Activated T-helper 17 cell treated with anti-CD3 and anti-CD28 coated beads, Interleukin-2, amount 50 U/mL, for 72 hours (primary cell): ENCODE measurements around the gene SMYD4. TPM values are rescaled to one million over a fixed set of nuclear protein-coding genes. Genes with fewer than 3 reads are reported as not detected.

Source experiments
- ATAC-seq: fragments of 150-1000 bp; cut with Tn5 transposase; replicated peaks from 2 replicates; pipeline ENCODE4 v1.10.0; 2021; ENCODE audit warnings: mild to moderate bottlenecking, moderate library complexity
- H3K27ac Mint-ChIP-seq: one replicate; pipeline ENCODE4 v1.8.0; 2022; ENCODE audit warnings: mixed read lengths
- H3K27me3 Mint-ChIP-seq: one replicate; pipeline ENCODE4 v1.8.0; 2022; ENCODE audit warnings: mixed read lengths
- H3K36me3 Mint-ChIP-seq: one replicate; pipeline ENCODE4 v1.8.0; 2022; ENCODE audit warnings: low read depth, mild to moderate bottlenecking, mixed read lengths
- H3K4me1 Mint-ChIP-seq: one replicate; pipeline ENCODE4 v1.8.0; 2022; ENCODE audit warnings: mixed read lengths
- H3K4me3 Mint-ChIP-seq: one replicate; pipeline ENCODE4 v1.8.0; 2022; ENCODE audit warnings: mild to moderate bottlenecking, mixed read lengths
- H3K9me3 Mint-ChIP-seq: one replicate; pipeline ENCODE4 v1.8.0; 2022; ENCODE audit warnings: mixed read lengths
- total RNA-seq, 2 donors: library from RNA; stranded (reverse); gene quantifications; one replicate each; pipeline ENCODE4 v1.2.3, GENCODE V29; 2022

SMYD4 gene
- total RNA-seq, 2 donors from 2014 or later = 19.7 to 20.2 TPM

DNA sequence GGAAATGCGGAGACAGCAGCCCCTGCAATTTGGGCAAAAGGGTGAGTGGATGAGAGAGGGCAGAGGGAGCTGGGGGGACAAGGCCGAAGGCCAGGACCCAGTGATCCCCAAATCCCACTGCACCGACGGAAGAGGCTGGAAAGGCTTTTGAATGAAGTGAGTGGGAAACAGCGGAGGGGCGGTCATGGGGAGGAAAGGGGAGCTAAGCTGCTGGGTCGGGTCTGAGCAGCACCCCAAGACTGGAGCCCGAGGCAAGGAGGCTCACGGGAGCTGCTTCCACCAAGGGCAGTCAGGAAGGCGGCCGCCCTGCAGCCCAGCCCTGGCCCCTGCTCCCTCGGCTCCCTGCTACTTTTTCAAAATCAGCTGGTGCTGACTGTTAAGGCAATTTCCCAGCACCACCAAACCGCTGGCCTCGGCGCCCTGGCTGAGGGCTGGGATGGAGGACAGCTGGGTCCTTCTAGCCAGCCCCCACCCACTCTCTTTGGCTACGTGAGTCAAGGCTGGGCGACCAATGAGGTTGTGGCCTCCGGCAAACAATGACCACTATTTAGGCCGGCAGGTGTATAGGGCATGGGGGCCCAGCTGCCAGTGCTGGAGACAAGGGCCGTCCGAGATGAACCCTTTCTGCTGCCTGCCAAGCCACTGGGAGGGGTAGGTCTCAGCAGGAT lies 67.3 kb downstream of the SMYD4 start:
- Mint-ChIP-seq H3K27me3 (no peaks in the 10 kb centered on the region), H3K4me1 (peaks cover 14% of the 10 kb centered on the region), H3K9me3 (no peaks in the 10 kb centered on the region), H3K36me3 (no peaks in the 10 kb centered on the region), H3K4me3 (peak overlapping the region; percentile 12), H3K27ac (no peak overlapping the region)
- no peak for ATAC-seq

DNA sequence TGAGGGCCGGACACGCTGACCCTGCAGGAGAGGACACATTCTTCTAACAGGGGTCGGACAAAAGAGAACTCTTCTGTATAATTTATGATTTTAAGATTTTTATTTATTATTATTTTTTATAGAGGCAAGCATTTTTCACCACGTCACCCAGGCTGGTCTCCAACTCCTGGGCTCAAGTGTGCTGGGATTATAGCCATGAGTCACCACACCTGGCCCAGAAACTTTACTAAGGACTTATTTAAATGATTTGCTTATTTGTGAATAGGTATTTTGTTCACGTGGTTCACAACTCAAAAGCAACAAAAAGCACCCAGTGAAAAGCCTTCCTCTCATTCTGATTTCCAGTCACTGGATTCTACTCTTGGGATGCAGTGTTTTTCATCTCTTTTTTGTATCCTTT lies 70.2 kb downstream of the SMYD4 start:
- no peaks in the 10 kb centered on the region for H3K36me3 Mint-ChIP-seq
- ATAC-seq = no peak
- H3K4me1 Mint-ChIP-seq = peaks cover 13% of the 10 kb centered on the region
- no peak overlapping the region for H3K4me3 Mint-ChIP-seq
- H3K27ac Mint-ChIP-seq = no peak overlapping the region
- H3K27me3 Mint-ChIP-seq = no peaks in the 10 kb centered on the region
- H3K9me3 Mint-ChIP-seq = no peaks in the 10 kb centered on the region

DNA sequence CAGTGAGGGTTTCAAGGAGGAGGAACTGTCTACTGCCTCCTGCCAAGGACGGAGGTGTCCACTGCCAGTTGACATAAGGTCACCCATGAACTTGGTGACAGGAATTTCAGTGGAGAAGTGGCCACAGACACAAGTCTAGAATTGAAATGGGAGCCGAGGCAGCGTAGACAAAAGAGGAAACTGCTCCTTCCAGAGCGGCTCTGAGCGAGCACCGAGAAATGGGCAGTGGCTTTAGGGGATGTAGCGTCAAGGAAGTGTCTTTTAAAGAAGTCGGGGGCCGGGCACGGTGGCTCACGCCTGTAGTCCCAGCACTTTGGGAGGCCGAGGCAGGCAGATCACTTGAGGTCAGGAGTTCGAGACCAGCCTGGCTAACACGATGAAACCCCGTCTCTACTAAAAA lies 70.9 kb downstream of the SMYD4 start:
- no peak for ATAC-seq
- H3K27me3 Mint-ChIP-seq = no peaks in the 10 kb centered on the region
- peaks cover 9% of the 10 kb centered on the region for H3K4me1 Mint-ChIP-seq
- no peaks in the 10 kb centered on the region for H3K9me3 Mint-ChIP-seq
- no peak overlapping the region for H3K4me3 Mint-ChIP-seq
- no peaks in the 10 kb centered on the region for H3K36me3 Mint-ChIP-seq
- no peak overlapping the region for H3K27ac Mint-ChIP-seq

DNA sequence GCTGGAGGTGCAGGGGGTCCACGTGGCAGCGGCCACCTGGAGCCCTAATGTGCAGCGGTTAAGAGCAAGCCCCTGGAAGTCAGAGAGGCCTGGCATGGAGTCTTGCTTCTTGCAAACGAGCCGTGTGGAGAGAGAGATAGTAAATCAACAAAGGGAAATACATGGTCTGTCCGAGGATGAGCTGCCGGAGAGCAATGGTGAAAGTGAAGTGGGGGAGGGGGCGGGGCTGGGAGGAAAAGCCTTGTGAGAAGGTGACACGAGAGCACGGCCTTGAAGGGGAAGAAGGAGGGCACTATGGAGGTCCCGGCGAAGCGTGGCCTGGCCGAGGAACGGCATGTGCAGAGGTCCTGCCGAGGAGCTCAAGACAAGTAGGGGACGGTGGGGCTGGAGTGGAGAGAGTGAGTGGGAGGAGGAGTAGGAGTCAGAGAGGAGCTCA lies 73.9 kb downstream of the SMYD4 start:
- Mint-ChIP-seq H3K27ac (no peak overlapping the region), H3K4me3 (no peak overlapping the region), H3K9me3 (no peaks in the 10 kb centered on the region), H3K27me3 (no peaks in the 10 kb centered on the region), H3K36me3 (no peaks in the 10 kb centered on the region), H3K4me1 (no peaks in the 10 kb centered on the region)
- ATAC-seq = no peak

DNA sequence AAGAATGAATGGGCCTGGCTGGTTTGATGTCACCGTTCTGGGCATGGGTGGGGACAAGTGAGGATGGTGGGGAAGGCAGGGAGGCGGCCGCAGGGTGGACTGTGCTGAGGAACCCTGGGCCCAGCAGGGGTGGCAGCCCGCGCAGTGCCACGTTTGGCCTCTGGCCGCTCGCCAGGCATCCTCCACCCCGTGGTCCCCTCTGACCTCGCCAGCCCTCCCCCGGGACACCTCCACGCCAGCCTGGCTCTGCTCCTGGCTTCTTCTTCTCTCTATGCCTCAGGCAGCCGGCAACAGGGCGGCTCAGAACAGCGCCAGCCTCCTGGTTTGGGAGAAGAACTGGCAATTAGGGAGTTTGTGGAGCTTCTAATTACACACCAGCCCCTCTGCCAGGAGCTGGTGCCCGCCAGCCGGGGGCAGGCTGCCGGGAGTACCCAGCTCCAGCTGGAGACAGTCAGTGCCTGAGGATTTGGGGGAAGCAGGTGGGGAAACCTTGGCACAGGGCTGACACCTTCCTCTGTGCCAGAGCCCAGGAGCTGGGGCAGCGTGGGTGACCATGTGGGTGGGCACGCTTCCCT lies 74.4 kb downstream of the SMYD4 start:
- Mint-ChIP-seq H3K27me3 (no peaks in the 10 kb centered on the region), H3K4me1 (no peaks in the 10 kb centered on the region), H3K27ac (no peak overlapping the region), H3K4me3 (no peak overlapping the region), H3K36me3 (no peaks in the 10 kb centered on the region), H3K9me3 (no peaks in the 10 kb centered on the region)
- ATAC-seq = no peak

DNA sequence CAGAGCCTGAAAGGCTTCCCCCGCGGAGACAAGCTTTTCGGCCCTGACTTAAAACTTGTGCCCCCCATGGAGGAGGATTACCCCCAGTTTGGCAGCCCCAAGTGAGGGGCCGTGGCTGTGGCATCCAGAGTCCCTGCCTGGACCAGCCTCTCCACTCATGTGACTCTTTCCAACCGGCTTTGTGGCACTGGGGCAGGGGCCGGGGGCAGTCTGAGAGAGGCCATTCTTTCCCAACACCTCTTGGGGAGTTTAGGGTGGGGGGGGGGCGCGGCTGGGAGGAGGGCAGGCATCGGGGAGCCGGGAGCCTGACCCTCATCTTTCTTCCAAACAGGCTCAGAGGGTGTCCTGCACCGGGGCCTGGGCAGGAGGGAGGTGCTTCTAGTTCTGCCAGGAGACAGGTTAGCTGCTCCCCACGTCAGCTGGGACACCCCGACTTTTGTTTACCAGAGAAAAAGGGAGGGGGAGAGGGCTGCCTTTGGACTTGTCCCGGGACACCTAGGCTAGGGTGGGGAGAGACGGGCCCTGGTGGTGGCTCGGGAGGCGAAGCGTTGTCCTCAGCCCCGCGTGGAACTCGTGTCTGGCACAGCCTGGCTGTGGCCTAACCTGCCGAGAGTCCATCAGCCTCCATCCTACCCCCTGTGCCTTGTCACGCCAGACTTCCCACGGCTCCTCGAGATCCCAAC lies 75.1 kb downstream of the SMYD4 start:
- no peak for ATAC-seq
- no peak overlapping the region for H3K27ac Mint-ChIP-seq

DNA sequence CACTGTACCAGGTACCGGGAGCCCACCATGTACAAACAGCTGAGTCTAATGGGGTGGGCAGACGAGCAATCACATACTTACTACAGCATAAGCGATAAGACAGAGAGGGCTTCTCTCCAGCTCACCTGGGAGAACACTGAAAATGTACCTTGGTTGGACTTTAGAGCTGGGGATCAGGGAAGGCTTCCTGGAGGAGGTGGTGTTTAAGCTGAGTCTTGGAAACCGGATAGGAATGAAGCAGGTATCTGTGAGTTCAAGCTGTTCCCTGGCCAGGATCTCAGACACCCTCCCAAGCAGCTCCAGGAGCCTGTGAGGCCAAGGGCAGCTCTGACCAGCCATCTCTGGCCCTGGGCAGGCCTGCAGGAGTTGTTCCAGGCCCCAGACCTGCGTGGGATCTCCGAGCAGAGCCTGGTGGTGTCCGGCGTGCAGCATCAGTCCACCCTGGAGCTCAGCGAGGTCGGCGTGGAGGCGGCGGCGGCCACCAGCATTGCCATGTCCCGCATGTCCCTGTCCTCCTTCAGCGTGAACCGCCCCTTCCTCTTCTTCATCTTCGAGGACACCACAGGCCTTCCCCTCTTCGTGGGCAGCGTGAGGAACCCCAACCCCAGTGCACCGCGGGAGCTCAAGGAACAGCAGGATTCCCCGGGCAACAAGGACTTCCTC lies 75.8 kb downstream of the SMYD4 start:
- H3K4me1 Mint-ChIP-seq = no peaks in the 10 kb centered on the region
- no peak overlapping the region for H3K27ac Mint-ChIP-seq
- no peak for ATAC-seq
- no peaks in the 10 kb centered on the region for H3K36me3 Mint-ChIP-seq
- no peak overlapping the region for H3K4me3 Mint-ChIP-seq
- no peaks in the 10 kb centered on the region for H3K9me3 Mint-ChIP-seq
- H3K27me3 Mint-ChIP-seq = no peaks in the 10 kb centered on the region

More for the DNA sequence above, 75.1 kb downstream of the SMYD4 start:
- Mint-ChIP-seq H3K9me3 (no peaks in the 10 kb centered on the region), H3K27me3 (no peaks in the 10 kb centered on the region), H3K4me1 (no peaks in the 10 kb centered on the region), H3K36me3 (no peaks in the 10 kb centered on the region), H3K4me3 (no peak overlapping the region)

DNA sequence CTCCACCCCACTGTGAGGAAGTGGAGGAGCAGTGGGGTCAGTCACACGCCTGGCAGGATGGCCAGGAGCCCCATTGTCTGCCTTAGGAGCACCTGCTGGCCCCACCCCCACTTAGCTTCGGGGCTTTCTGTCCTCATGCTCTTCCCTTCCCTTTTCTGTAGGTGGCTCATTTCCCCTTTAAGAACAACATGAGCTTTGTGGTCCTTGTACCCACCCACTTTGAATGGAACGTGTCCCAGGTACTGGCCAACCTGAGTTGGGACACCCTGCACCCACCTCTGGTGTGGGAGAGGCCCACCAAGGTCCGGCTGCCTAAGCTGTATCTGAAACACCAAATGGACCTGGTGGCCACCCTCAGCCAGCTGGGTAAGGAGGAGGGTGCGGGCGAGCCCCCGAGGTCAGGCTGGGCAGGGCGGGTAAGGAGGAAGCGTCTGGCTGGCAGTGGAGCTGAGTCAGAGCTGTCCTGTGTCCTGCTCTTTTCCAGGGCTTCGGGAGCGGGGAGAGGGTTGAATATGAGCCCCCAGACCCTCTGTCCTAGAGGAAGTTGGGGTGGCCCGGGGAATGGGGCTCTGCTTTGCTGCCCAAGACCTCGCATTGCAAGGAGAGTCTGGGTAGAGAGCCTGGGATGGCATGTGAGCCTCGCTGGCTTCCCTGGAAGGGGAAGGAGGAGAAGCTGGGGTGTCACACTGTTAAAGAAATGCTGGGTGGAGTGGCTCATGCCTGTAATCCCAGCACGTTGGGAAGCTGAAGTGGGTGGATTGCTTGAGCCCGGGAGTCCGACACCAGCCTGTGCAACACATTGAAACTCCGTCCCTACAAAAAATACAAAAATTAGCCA lies 77.1 kb downstream of the SMYD4 start:
- Mint-ChIP-seq H3K27me3 (no peaks in the 10 kb centered on the region), H3K36me3 (no peaks in the 10 kb centered on the region), H3K4me1 (no peaks in the 10 kb centered on the region), H3K4me3 (no peak overlapping the region), H3K9me3 (no peaks in the 10 kb centered on the region), H3K27ac (no peak overlapping the region)
- no peak for ATAC-seq

DNA sequence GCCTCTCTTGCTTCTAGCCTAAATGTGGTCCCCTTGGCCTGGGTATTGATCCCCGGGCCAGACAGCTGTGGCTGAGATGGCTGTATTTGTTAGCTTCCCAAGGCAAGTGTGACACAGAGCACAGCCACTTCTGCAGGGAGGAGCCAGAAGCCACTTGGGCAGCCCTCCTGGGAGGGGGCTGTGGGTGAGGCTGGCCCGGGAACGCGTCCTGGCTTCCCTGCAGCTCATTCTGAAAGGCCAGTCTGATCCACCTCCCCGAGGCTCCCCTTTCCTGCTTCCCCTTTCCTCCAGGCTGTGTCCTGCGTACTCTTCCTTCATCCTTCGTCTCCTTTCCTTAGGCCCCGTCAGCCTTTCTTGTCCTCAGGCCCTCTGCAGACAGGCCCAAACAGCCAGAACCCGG lies 79.1 kb downstream of the SMYD4 start:
- no peaks in the 10 kb centered on the region for H3K9me3 Mint-ChIP-seq
- no peaks in the 10 kb centered on the region for H3K4me1 Mint-ChIP-seq
- no peaks in the 10 kb centered on the region for H3K27me3 Mint-ChIP-seq
- no peak overlapping the region for H3K27ac Mint-ChIP-seq
- no peak overlapping the region for H3K4me3 Mint-ChIP-seq
- no peak for ATAC-seq
- no peaks in the 10 kb centered on the region for H3K36me3 Mint-ChIP-seq

DNA sequence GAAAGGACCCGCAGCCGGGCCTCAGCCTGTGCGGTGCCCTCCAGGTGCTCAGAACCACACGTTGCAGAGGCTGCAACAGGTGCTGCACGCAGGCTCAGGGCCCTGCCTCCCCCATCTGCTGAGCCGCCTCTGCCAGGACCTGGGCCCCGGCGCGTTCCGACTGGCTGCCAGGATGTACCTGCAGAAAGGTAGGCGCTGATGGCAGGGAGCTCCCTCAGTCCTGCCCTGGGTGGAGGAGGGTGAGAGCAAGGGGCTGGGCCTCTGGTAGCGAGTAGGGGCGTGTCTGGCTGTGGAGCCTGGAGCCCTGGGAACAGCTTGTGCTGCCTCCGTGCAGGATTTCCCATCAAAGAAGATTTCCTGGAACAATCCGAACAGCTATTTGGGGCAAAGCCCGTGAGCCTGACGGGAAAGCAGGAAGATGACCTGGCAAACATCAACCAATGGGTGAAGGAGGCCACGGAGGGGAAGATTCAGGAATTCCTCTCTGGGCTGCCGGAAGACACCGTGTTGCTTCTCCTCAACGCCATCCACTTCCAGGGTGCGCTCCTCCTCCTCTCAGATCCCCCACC lies 82.6 kb downstream of the SMYD4 start:
- H3K4me3 Mint-ChIP-seq = no peak overlapping the region
- H3K4me1 Mint-ChIP-seq = no peaks in the 10 kb centered on the region
- ATAC-seq = no peak
- no peak overlapping the region for H3K27ac Mint-ChIP-seq
- H3K36me3 Mint-ChIP-seq = no peaks in the 10 kb centered on the region
- no peaks in the 10 kb centered on the region for H3K9me3 Mint-ChIP-seq
- no peaks in the 10 kb centered on the region for H3K27me3 Mint-ChIP-seq

DNA sequence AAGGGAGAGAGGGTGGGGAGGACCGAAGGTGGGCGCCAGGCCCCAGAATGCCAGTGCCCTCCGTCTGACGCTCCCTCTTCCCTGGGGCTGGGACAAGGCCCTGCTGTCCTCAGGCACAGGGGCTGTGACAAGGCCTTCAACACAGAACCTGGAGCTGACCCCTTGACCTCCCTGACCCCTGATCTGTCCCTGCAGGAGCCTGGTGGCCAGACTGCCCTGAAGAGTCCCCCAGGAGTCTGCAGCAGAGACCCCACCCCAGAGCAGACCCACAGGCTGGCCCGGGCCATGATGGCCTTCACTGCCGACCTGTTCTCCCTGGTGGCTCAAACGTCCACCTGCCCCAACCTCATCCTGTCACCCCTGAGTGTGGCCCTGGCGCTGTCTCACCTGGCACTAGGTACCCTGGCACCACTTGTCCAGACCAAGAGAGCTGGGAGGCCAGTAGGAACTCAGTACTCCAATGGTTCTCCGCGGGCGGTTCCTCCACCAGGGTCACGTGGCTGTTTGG lies 84.1 kb downstream of the SMYD4 start:
- no peaks in the 10 kb centered on the region for H3K27me3 Mint-ChIP-seq
- no peaks in the 10 kb centered on the region for H3K4me1 Mint-ChIP-seq
- H3K9me3 Mint-ChIP-seq = no peaks in the 10 kb centered on the region
- no peak for ATAC-seq
- H3K36me3 Mint-ChIP-seq = no peaks in the 10 kb centered on the region
- H3K27ac Mint-ChIP-seq = no peak overlapping the region
- H3K4me3 Mint-ChIP-seq = no peak overlapping the region

DNA sequence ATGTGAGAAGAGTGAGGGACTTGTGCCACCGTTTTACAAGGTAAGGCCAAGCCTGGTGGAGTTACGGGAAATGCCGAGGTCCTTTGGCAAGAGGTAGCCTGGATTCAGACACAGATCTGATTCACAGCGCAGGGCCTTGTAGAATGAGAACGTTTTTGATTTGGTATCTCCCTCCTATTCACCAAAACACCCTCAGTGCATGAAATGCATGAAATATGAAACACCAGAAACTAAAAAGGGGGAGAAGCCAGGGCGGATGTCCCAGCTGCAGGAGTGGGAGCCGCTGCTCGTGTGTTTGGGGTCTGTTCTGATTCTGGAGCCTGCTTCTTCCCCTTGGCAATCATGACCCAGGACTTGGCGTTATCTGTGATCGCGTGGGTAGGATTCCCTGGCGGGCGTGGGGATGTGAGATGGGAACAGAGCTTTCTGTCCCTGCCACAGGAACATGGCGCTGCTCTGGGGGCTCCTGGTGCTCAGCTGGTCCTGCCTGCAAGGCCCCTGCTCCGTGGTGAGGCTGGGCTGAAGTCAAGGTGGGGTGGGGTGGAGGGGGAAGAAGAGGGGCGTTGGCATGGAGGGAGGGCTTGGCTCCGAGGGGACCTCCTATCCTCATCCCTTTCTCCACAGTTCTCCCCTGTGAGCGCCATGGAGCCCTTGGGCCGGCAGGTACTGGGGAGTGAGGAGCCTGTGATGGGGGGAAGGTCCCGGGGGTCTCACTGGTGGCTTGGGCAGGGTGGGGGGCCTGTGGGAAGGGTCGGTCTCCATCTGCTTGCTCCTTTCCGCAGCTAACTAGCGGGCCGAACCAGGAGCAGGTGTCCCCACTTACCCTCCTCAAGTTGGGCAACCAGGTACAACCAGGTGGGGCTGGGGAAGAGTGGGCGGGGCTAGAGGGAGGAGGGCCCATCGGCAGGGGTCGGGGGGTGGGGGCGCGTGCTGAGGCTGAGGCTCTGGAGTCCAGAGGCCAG lies 84.9 kb downstream of the SMYD4 start:
- no peak overlapping the region for H3K4me3 Mint-ChIP-seq
- no peak overlapping the region for H3K27ac Mint-ChIP-seq
- no peaks in the 10 kb centered on the region for H3K36me3 Mint-ChIP-seq
- no peak for ATAC-seq
- no peaks in the 10 kb centered on the region for H3K4me1 Mint-ChIP-seq
- H3K27me3 Mint-ChIP-seq = no peaks in the 10 kb centered on the region
- no peaks in the 10 kb centered on the region for H3K9me3 Mint-ChIP-seq

DNA sequence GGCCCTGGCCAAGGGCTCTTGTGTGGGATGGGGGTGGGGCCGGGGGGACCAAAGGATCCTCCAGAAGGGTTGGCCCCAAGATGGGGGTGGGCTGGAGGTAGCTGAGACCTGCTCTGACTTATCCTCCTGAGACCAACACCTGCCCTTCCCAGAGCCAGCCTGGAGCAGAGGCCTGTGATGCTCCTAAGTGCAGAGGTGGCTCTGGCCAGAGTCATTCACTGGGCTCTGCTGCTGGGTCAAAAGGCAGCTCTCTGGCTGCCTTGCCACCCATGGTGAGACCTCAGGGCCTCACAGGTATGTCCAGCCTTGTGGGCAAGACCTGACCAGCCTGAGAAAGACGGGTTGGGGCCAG lies 86.6 kb downstream of the SMYD4 start:
- Mint-ChIP-seq H3K9me3 (no peaks in the 10 kb centered on the region), H3K27ac (no peak overlapping the region), H3K4me3 (no peak overlapping the region), H3K36me3 (no peaks in the 10 kb centered on the region), H3K4me1 (no peaks in the 10 kb centered on the region), H3K27me3 (no peaks in the 10 kb centered on the region)
- no peak for ATAC-seq
